ENCODE measurements around the gene KLK14. TPM values are rescaled to one million over a fixed set of nuclear protein-coding genes. Genes with fewer than 3 reads are reported as not detected.

KLK14 gene
- total RNA-seq, 2 donors from 2014 or later = 0.52 TPM; not detected in 1

GRCh38 chr19:51031220-51031879, 51.3 kb downstream of the KLK14 start:
- no peak overlapping the region for H3K9ac ChIP-seq (ENCODE audit: low read depth in 2 of 2, low read length in 2 of 2)
- no peaks in the 10 kb centered on the region for H3K4me1 ChIP-seq
- no peaks in the 10 kb centered on the region for H3K9me3 ChIP-seq
- no peak for DNase-seq
- H3K36me3 ChIP-seq = no peaks in the 10 kb centered on the region
- H3K27me3 ChIP-seq = peaks cover 4% of the 10 kb centered on the region
- no peak overlapping the region for H3K27ac ChIP-seq
- no peak overlapping the region for H3K4me3 ChIP-seq
- TF ChIP-seq, protein P1, sequence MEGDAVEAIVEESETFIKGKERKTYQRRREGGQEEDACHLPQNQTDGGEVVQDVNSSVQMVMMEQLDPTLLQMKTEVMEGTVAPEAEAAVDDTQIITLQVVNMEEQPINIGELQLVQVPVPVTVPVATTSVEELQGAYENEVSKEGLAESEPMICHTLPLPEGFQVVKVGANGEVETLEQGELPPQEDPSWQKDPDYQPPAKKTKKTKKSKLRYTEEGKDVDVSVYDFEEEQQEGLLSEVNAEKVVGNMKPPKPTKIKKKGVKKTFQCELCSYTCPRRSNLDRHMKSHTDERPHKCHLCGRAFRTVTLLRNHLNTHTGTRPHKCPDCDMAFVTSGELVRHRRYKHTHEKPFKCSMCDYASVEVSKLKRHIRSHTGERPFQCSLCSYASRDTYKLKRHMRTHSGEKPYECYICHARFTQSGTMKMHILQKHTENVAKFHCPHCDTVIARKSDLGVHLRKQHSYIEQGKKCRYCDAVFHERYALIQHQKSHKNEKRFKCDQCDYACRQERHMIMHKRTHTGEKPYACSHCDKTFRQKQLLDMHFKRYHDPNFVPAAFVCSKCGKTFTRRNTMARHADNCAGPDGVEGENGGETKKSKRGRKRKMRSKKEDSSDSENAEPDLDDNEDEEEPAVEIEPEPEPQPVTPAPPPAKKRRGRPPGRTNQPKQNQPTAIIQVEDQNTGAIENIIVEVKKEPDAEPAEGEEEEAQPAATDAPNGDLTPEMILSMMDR (IDR thresholded peaks at IDR 0.05) = no peak
- intact Hi-C loops (cut with DNase I) = no loop called here

GRCh38 chr19:51030631-51031030, 52.1 kb downstream of the KLK14 start:
- DNase-seq = no peak

DNA sequence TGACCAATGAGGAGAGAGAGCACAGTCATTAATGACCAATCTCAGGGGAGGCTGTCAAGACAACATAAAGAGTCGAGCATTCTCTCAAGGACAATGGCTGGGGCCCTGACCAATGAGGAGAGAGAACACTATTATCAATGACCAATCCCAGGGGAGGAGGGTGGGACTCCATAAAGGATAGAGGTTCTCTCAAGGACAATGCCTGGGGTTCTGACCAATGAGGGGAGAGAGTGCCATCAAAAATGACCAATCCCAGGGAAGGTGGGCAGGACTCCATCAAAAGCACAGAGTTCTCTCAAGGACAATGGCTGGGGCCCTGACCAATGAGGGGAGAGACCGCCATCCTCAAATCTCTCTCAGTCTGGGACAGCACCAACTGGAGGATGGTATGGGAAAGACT, 53.0 kb downstream of the KLK14 start:
- DNase-seq = no peak
- TF ChIP-seq, protein P1 (IDR thresholded peaks at IDR 0.05) = no peak
- H3K27me3 ChIP-seq = peaks cover 7% of the 10 kb centered on the region

More at GRCh38 chr19:51030631-51031030, 52.1 kb downstream of the KLK14 start:
- Histone ChIP-seq H3K36me3 (no peaks in the 10 kb centered on the region), H3K4me1 (no peaks in the 10 kb centered on the region), H3K4me3 (no peak overlapping the region), H3K27me3 (peaks cover 7% of the 10 kb centered on the region), H3K9ac (ENCODE audit: low read depth in 2 of 2, low read length in 2 of 2) (no peak overlapping the region), H3K27ac (no peak overlapping the region), H3K9me3 (no peaks in the 10 kb centered on the region)
- TF ChIP-seq, protein P1 (IDR thresholded peaks at IDR 0.05) = no peak
- intact Hi-C loops (cut with DNase I) = no loop called here

More for the DNA sequence above, 53.0 kb downstream of the KLK14 start:
- no peaks in the 10 kb centered on the region for H3K9me3 ChIP-seq
- no peaks in the 10 kb centered on the region for H3K4me1 ChIP-seq
- intact Hi-C loops (cut with DNase I) = loop anchor here (10.0 kb wide), 1 partner anchor 145 kb away; no protein-coding TSS in a partner anchor
- H3K36me3 ChIP-seq = no peaks in the 10 kb centered on the region
- H3K27ac ChIP-seq = no peak overlapping the region
- H3K4me3 ChIP-seq = no peak overlapping the region
- no peak overlapping the region for H3K9ac ChIP-seq (ENCODE audit: low read depth in 2 of 2, low read length in 2 of 2)

Other genes starting within 250 kb of the KLK14 start
- 1 to 10 TPM; 2.9 to 3.6 TPM for gene KLK15, start 249.3 kb downstream of the KLK14 start, total RNA-seq
- 1 to 10 TPM; 2.4 to 2.5 TPM for gene KLK3, start 228.0 kb downstream of the KLK14 start, total RNA-seq
- not detected for gene KLK2, start 209.4 kb downstream of the KLK14 start, total RNA-seq
- gene KLK4, start 171.5 kb downstream of the KLK14 start, total RNA-seq = 1 to 10 TPM; 1.2 to 2.0 TPM
- not detected for gene KLK5, start 129.8 kb downstream of the KLK14 start, total RNA-seq
- not detected for gene KLK6, start 113.3 kb downstream of the KLK14 start, total RNA-seq
- gene KLK7, start 99.0 kb downstream of the KLK14 start, total RNA-seq = not detected
- not detected for gene KLK8, start 81.3 kb downstream of the KLK14 start, total RNA-seq
- 1 to 10 TPM in 1 of 2 donors, under 1 TPM in 1; 0.40 to 1.1 TPM for gene KLK10, start 63.2 kb downstream of the KLK14 start, total RNA-seq
- gene KLK11, start 56.3 kb downstream of the KLK14 start, total RNA-seq = under 1 TPM; 0.88 to 0.94 TPM
- gene KLK12, start 47.9 kb downstream of the KLK14 start, total RNA-seq = 1 to 10 TPM in 1 of 2 donors, under 1 TPM in 1; 0.64 to 1.4 TPM
- not detected for gene KLK13, start 17.8 kb downstream of the KLK14 start, total RNA-seq
- 10 to 100 TPM in 1 of 2 donors, 1 to 10 TPM in 1; 6.1 to 11.8 TPM for gene CTU1, start 25.5 kb upstream of the KLK14 start, total RNA-seq
- gene SIGLEC9, start 42.0 kb upstream of the KLK14 start, total RNA-seq = 1 to 10 TPM in 1 of 2 donors, under 1 TPM in 1; 0.86 to 1.7 TPM
- gene SIGLEC7, start 59.4 kb upstream of the KLK14 start, total RNA-seq = 1 to 10 TPM in 1 of 2 donors, under 1 TPM in 1; 0.35 to 1.0 TPM
- 1 to 10 TPM; 2.0 to 3.5 TPM for gene CD33, start 142.2 kb upstream of the KLK14 start, total RNA-seq
- gene SIGLECL1, start 168.2 kb upstream of the KLK14 start, total RNA-seq = not detected
- gene IGLON5, start 228.8 kb upstream of the KLK14 start, total RNA-seq = under 1 TPM; 0.12 to 0.16 TPM

All from colonic mucosa (tissue), 4 donors.